ENCODE measurements around the gene BBS9.

GRCh38 chr7:33118383-33118782 lies 11.0 kb upstream of the BBS9 start:
- TF ChIP-seq POLR2AphosphoS5 (IDR thresholded peaks at IDR 0.05; ENCODE audit: low read depth, low read length) (no peak), TAF1 (IDR thresholded peaks at IDR 0.05; ENCODE audit: low read depth, low read length) (no peak), POLR2A (IDR thresholded peaks at IDR 0.05; ENCODE audit: low read depth, low read length) (no peak)

All from GM12891 (cell line).